ENCODE data around the gene POM121L2.

POM121L2 gene

DNA sequence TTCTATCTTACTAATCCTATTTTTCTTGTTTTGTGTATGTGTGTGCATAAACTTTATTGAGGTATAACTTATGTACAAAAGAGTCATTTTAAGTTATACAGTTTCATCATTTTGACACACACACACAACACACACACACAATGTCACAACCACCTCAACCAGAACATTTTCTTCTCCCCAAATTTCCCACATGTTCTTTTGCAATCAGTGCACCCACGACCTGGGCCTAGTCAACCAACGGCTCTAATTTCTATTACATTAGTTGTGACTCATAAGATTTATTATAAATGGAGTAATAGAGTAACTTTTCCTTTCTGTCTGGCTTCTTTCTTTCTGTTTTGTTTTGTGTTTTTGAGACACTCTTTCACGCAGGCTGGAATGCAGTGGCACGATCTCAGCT, 9.8 kb upstream of the POM121L2 start:
- TF ChIP-seq RAD21 (IDR thresholded peaks at IDR 0.05; ENCODE audit: low read depth), result no peak

DNA sequence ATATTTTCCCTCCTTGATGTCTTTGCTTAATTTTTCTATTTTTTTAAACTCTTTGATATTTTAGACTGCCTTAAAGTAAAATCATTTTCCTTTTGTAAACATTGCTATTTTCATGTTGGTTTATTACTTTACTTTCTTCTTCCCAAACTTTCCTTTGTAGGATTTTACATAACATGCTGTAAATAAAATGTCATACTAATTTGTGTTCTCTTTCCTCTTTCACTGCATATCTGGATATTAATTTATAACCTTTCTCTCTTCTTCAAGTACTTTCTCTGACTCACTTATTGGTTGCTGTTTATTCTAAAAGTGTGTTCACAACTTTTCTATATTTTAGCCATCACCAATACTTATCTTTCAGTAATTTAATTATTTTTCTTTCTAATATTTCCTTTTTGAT, 9.3 kb upstream of the POM121L2 start:
- TF ChIP-seq CREB1 (IDR thresholded peaks at IDR 0.05; ENCODE audit: low read depth) (no peak), TAF1 (IDR thresholded peaks at IDR 0.05; ENCODE audit: low read depth) (no peak), FOXM1 (IDR thresholded peaks at IDR 0.05; ENCODE audit: borderline replicate concordance, low read depth) (no peak), RAD21 (IDR thresholded peaks at IDR 0.05; ENCODE audit: low read depth) (no peak), YY1 (IDR thresholded peaks at IDR 0.05; ENCODE audit: low read depth) (no peak), EGR1 (IDR thresholded peaks at IDR 0.05) (no peak), CEBPB (IDR thresholded peaks at IDR 0.05) (no peak), TEAD4 (IDR thresholded peaks at IDR 0.05) (no peak), NFIC (IDR thresholded peaks at IDR 0.05) (no peak), EP300 (IDR thresholded peaks at IDR 0.05; ENCODE audit: borderline replicate concordance) (no peak)
- TF ChIP-seq, protein P1, sequence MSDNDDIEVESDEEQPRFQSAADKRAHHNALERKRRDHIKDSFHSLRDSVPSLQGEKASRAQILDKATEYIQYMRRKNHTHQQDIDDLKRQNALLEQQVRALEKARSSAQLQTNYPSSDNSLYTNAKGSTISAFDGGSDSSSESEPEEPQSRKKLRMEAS (IDR thresholded peaks at IDR 0.05), result no peak

DNA sequence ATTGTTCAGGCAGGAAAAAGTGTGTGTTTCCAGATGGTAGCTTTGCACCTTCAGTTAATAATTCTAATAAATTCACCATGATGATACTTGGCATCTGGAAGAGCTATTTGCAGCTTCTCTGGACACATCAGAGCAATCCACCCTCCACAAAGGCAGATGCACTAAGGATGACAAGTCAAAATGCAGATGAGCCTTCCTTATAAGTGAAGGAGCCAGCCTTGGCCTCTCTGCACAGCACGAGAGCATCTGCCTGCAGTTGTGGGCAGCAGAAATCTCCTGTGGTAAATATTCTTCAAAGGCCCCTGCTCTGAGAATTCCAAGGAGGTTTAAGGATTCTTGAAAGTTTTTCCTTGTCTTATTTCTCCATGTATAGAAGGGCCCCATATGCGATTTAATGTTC, 6.9 kb upstream of the POM121L2 start:
- TF ChIP-seq CEBPB (IDR thresholded peaks at IDR 0.05), result no peak
- TF ChIP-seq NFIC (IDR thresholded peaks at IDR 0.05), result no peak
- TF ChIP-seq, protein P1 (IDR thresholded peaks at IDR 0.05), result no peak
- TF ChIP-seq, protein P2, sequence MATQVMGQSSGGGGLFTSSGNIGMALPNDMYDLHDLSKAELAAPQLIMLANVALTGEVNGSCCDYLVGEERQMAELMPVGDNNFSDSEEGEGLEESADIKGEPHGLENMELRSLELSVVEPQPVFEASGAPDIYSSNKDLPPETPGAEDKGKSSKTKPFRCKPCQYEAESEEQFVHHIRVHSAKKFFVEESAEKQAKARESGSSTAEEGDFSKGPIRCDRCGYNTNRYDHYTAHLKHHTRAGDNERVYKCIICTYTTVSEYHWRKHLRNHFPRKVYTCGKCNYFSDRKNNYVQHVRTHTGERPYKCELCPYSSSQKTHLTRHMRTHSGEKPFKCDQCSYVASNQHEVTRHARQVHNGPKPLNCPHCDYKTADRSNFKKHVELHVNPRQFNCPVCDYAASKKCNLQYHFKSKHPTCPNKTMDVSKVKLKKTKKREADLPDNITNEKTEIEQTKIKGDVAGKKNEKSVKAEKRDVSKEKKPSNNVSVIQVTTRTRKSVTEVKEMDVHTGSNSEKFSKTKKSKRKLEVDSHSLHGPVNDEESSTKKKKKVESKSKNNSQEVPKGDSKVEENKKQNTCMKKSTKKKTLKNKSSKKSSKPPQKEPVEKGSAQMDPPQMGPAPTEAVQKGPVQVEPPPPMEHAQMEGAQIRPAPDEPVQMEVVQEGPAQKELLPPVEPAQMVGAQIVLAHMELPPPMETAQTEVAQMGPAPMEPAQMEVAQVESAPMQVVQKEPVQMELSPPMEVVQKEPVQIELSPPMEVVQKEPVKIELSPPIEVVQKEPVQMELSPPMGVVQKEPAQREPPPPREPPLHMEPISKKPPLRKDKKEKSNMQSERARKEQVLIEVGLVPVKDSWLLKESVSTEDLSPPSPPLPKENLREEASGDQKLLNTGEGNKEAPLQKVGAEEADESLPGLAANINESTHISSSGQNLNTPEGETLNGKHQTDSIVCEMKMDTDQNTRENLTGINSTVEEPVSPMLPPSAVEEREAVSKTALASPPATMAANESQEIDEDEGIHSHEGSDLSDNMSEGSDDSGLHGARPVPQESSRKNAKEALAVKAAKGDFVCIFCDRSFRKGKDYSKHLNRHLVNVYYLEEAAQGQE (IDR thresholded peaks at IDR 0.05; ENCODE audit: low read depth), result no peak
- TF ChIP-seq EP300 (IDR thresholded peaks at IDR 0.05; ENCODE audit: borderline replicate concordance), result no peak
- no peak for TF ChIP-seq CREB1 (IDR thresholded peaks at IDR 0.05; ENCODE audit: low read depth)
- no peak for TF ChIP-seq YY1 (IDR thresholded peaks at IDR 0.05; ENCODE audit: low read depth)
- TF ChIP-seq, protein P3, sequence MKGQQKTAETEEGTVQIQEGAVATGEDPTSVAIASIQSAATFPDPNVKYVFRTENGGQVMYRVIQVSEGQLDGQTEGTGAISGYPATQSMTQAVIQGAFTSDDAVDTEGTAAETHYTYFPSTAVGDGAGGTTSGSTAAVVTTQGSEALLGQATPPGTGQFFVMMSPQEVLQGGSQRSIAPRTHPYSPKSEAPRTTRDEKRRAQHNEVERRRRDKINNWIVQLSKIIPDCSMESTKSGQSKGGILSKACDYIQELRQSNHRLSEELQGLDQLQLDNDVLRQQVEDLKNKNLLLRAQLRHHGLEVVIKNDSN (IDR thresholded peaks at IDR 0.05), result no peak
- no peak for TF ChIP-seq EGR1 (IDR thresholded peaks at IDR 0.05)
- no peak for TF ChIP-seq ZBTB7A (IDR thresholded peaks at IDR 0.05; ENCODE audit: low read depth)
- no peak for TF ChIP-seq TCF12 (IDR thresholded peaks at IDR 0.05; ENCODE audit: low read depth)
- no peak for TF ChIP-seq RAD21 (IDR thresholded peaks at IDR 0.05; ENCODE audit: low read depth)
- no peak for TF ChIP-seq TAF1 (IDR thresholded peaks at IDR 0.05; ENCODE audit: low read depth)
- no peak for TF ChIP-seq FOXM1 (IDR thresholded peaks at IDR 0.05; ENCODE audit: borderline replicate concordance, low read depth)
- TF ChIP-seq TEAD4 (IDR thresholded peaks at IDR 0.05), result no peak

GRCh38 chr6:27314046-27314445, 2.0 kb upstream of the POM121L2 start:
- no peak for TF ChIP-seq CEBPB (IDR thresholded peaks at IDR 0.05)
- TF ChIP-seq RAD21 (IDR thresholded peaks at IDR 0.05; ENCODE audit: low read depth), result no peak
- no peak for TF ChIP-seq EP300 (IDR thresholded peaks at IDR 0.05; ENCODE audit: borderline replicate concordance)
- TF ChIP-seq, protein P1 (IDR thresholded peaks at IDR 0.05), result no peak
- TF ChIP-seq TCF12 (IDR thresholded peaks at IDR 0.05; ENCODE audit: low read depth), result no peak
- no peak for TF ChIP-seq TEAD4 (IDR thresholded peaks at IDR 0.05)
- no peak for TF ChIP-seq NFIC (IDR thresholded peaks at IDR 0.05)
- no peak for TF ChIP-seq ZBTB7A (IDR thresholded peaks at IDR 0.05; ENCODE audit: low read depth)
- TF ChIP-seq CREB1 (IDR thresholded peaks at IDR 0.05; ENCODE audit: low read depth), result no peak
- TF ChIP-seq FOXM1 (IDR thresholded peaks at IDR 0.05; ENCODE audit: borderline replicate concordance, low read depth), result no peak
- TF ChIP-seq TAF1 (IDR thresholded peaks at IDR 0.05; ENCODE audit: low read depth), result no peak
- no peak for TF ChIP-seq EGR1 (IDR thresholded peaks at IDR 0.05)
- TF ChIP-seq, protein P2 (IDR thresholded peaks at IDR 0.05; ENCODE audit: low read depth), result no peak
- TF ChIP-seq YY1 (IDR thresholded peaks at IDR 0.05; ENCODE audit: low read depth), result no peak
- TF ChIP-seq, protein P3 (IDR thresholded peaks at IDR 0.05), result no peak

DNA sequence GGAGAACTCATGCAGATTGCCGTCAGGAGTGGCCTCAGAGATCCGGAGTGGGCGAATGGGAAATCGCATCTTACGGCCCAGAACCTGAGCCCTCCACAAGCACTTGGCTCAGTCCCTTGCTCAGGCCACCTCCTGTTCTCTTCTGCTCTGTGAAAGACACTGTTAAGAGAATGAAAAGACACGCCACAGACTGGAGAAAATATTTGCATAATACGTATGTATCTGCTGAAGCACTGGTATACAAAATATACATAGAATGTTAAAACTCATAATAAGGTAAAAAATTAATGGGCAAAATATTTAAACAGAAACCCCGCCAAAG, 838 bp upstream of the POM121L2 start:
- TF ChIP-seq CREB1 (IDR thresholded peaks at IDR 0.05; ENCODE audit: low read depth), result no peak

DNA sequence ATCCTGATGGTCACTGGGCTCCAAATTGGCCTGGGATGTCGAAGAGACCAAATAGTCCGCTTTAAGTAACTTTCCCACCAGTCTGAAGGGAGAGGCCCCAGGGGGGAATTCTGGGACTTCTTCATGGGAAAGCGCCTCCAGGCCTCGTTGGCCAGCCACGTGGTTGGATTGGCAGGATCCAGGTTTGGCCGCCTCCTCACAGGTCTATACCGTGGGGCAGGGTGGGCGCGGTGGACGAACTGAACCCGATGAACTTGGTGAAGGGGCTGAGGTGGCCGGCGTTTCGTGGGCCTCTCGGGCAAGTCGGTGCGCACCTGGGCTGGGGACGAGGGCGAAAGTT, 297 bp downstream of the POM121L2 start:
- TF ChIP-seq TCF12 (IDR thresholded peaks at IDR 0.05; ENCODE audit: low read depth), result no peak
- TF ChIP-seq, protein P1 (IDR thresholded peaks at IDR 0.05), result 0 out of 2 replicates have a peak, but pooled peaks have one; percentile 1
